Measurements from ENCODE around the gene SLC24A3.

SLC24A3 gene

DNA sequence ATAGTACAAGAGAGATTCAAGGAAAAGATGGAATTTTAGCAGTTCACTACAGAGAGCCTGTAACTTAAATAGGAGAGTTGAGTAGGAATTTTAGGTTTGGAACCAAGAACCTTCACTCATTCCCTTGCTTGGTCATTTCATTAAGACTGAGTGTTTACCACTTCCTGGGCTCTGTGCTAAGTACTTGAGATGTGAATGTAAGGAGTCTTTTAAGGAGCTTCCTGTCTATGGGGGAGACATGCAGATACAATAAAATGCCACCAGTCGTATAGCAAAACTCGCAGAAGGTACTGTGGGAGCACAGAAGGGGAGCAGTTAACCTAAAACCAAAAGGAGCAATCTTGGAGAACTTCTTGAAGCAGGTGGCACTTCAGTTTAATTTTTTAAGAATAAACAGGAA is 204.2 kb downstream of the SLC24A3 start:
- TF ChIP-seq GLIS3 (CRISPR knock-in tag; IDR thresholded peaks at IDR 0.05) (no peak), TCF4 (CRISPR knock-in tag; IDR thresholded peaks at IDR 0.05; ENCODE audit: borderline replicate concordance) (no peak), ZFP30 (CRISPR knock-in tag; IDR thresholded peaks at IDR 0.05) (no peak), RARB (CRISPR knock-in tag; IDR thresholded peaks at IDR 0.05) (no peak), CSDC2 (CRISPR knock-in tag; IDR thresholded peaks at IDR 0.05) (no peak), ARNTL (CRISPR knock-in tag; IDR thresholded peaks at IDR 0.05; ENCODE audit: borderline replicate concordance, low read depth) (no peak), ZNF565 (CRISPR knock-in tag; conservative IDR thresholded peaks at IDR 0.05; ENCODE audit: low read depth) (no peak), ZNF70 (CRISPR knock-in tag; IDR thresholded peaks at IDR 0.05) (no peak), ISL1 (CRISPR knock-in tag; IDR thresholded peaks at IDR 0.05) (no peak), CSRNP3 (CRISPR knock-in tag; IDR thresholded peaks at IDR 0.05) (no peak), TOX (CRISPR knock-in tag; IDR thresholded peaks at IDR 0.05; ENCODE audit: borderline replicate concordance) (no peak), PPARA (CRISPR knock-in tag; IDR thresholded peaks at IDR 0.05; ENCODE audit: borderline replicate concordance) (no peak), BACH2 (CRISPR knock-in tag; IDR thresholded peaks at IDR 0.05; ENCODE audit: borderline replicate concordance) (no peak)
- no peak for ATAC-seq

GRCh38 chr20:19419396-19419795 is 207.0 kb downstream of the SLC24A3 start:
- TF ChIP-seq ZC3H10 (CRISPR knock-in tag; IDR thresholded peaks at IDR 0.05) = no peak
- TF ChIP-seq BACH2 (CRISPR knock-in tag; IDR thresholded peaks at IDR 0.05; ENCODE audit: borderline replicate concordance) = no peak
- no peak for TF ChIP-seq PATZ1 (CRISPR knock-in tag; IDR thresholded peaks at IDR 0.05; ENCODE audit: borderline replicate concordance)
- ATAC-seq = no peak

GRCh38 chr20:19423097-19423899 is 210.9 kb downstream of the SLC24A3 start:
- TF ChIP-seq ZC3H10 (CRISPR knock-in tag; IDR thresholded peaks at IDR 0.05) (no peak), SNAI2 (CRISPR knock-in tag; IDR thresholded peaks at IDR 0.05) (no peak), TOX (CRISPR knock-in tag; IDR thresholded peaks at IDR 0.05; ENCODE audit: borderline replicate concordance) (no peak), TCF4 (CRISPR knock-in tag; IDR thresholded peaks at IDR 0.05; ENCODE audit: borderline replicate concordance) (no peak), ZFP30 (CRISPR knock-in tag; IDR thresholded peaks at IDR 0.05) (no peak), RARB (CRISPR knock-in tag; IDR thresholded peaks at IDR 0.05) (no peak)
- TF ChIP-seq, protein P1, sequence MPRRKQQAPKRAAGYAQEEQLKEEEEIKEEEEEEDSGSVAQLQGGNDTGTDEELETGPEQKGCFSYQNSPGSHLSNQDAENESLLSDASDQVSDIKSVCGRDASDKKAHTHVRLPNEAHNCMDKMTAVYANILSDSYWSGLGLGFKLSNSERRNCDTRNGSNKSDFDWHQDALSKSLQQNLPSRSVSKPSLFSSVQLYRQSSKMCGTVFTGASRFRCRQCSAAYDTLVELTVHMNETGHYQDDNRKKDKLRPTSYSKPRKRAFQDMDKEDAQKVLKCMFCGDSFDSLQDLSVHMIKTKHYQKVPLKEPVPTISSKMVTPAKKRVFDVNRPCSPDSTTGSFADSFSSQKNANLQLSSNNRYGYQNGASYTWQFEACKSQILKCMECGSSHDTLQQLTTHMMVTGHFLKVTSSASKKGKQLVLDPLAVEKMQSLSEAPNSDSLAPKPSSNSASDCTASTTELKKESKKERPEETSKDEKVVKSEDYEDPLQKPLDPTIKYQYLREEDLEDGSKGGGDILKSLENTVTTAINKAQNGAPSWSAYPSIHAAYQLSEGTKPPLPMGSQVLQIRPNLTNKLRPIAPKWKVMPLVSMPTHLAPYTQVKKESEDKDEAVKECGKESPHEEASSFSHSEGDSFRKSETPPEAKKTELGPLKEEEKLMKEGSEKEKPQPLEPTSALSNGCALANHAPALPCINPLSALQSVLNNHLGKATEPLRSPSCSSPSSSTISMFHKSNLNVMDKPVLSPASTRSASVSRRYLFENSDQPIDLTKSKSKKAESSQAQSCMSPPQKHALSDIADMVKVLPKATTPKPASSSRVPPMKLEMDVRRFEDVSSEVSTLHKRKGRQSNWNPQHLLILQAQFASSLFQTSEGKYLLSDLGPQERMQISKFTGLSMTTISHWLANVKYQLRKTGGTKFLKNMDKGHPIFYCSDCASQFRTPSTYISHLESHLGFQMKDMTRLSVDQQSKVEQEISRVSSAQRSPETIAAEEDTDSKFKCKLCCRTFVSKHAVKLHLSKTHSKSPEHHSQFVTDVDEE (CRISPR knock-in tag; IDR thresholded peaks at IDR 0.05) = no peak
- no peak for ATAC-seq

DNA sequence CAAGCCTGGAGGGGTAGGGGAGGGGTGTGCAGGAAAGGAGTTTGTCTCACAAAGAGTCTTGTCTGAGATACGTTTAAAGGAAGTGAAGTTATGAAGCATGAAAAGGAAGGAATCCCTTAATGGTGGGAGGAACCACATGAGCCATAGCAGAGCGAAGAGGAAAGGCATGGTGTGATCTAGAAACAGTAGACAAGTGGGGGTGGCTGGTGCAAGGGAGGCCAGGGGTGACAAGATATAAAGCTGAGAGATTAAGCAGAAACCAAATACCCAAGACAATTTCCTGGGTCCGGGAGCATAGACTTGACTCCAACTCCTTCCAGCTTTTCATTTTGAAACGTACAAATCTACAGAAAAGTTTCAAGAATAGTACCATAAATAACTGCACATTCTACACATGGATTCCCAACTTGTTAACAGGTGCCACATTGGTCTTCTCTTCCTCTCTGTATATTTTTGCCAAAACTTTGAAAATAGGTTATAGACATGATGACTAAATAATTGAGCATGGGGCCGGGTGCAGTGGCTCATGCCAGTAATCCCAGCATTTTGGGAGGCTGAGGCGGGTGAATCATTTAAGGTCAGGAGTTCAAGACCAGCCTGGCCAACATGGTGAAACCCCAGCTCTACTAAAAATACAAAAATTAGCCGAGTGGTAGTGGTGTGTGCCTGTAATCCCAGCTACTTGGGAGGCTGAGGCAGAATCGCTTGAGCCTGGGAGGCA is 211.6 kb downstream of the SLC24A3 start:
- no peak for ATAC-seq
- TF ChIP-seq PATZ1 (CRISPR knock-in tag; IDR thresholded peaks at IDR 0.05; ENCODE audit: borderline replicate concordance) (no peak), TCF4 (CRISPR knock-in tag; IDR thresholded peaks at IDR 0.05; ENCODE audit: borderline replicate concordance) (no peak), ZNF8 (CRISPR knock-in tag; IDR thresholded peaks at IDR 0.05) (no peak), ZFP3 (CRISPR knock-in tag; IDR thresholded peaks at IDR 0.05) (no peak), CREB5 (CRISPR knock-in tag; IDR thresholded peaks at IDR 0.05; ENCODE audit: low read depth) (no peak), CSDC2 (CRISPR knock-in tag; IDR thresholded peaks at IDR 0.05) (no peak)
